H1 (cell line): ENCODE results near the gene SMC6. TPM values are rescaled to one million over a fixed set of nuclear protein-coding genes. Genes with fewer than 3 reads are reported as not detected.

ENCODE experiments used
- CTCF ChIA-PET: fragments of 300-600 bp; sonication (Branson Sonifier 250); formaldehyde crosslinking; loops from one replicate; lab custom pipeline; 2021; ENCODE audit not compliant: partially characterized antibody; lab: Charles Lee
- POLR2A ChIA-PET: fragments of 300-600 bp; sonication (Branson Sonifier 250); formaldehyde crosslinking; loops from one replicate; lab custom pipeline; 2021; ENCODE audit warnings: inconsistent platforms; ENCODE audit not compliant: partially characterized antibody; lab: Charles Lee
- DNase-seq, 2 experiments: peaks; one replicate each; pipeline versions ENCODE4 v3.0.0 to v3.0.0-alpha.2; 2010 to 2022; ENCODE audit warnings: low spot score in 2 of 2, low read depth in 1 of 2, mixed read lengths in 1 of 2
- FAIRE-seq: peaks from 2 replicates; lab custom pipeline; 2011; peaks lifted over from hg19 to GRCh38; lab: Jason Lieb, UNC
- H2AFZ ChIP-seq: 2 replicates; pipeline ENCODE4 v1.8.1; 2012; ENCODE audit warnings: low read length, inconsistent platforms
- H2AK5ac ChIP-seq: 2 replicates; pipeline ENCODE4 v1.6.1; 2013; ENCODE audit warnings: low read depth, low read length
- H2BK120ac ChIP-seq: replicated peaks from 2 replicates; pipeline ENCODE3; 2013; ENCODE audit warnings: low read depth, low read length, inconsistent platforms
- H2BK12ac ChIP-seq: 2 replicates; pipeline ENCODE4 v1.6.1; 2013; ENCODE audit warnings: low read depth, low read length
- H2BK15ac ChIP-seq: 2 replicates; pipeline ENCODE4 v1.6.1; 2013; ENCODE audit warnings: low read length
- H2BK20ac ChIP-seq: 2 replicates; pipeline ENCODE4 v1.6.1; 2013; ENCODE audit warnings: low read length
- H2BK5ac ChIP-seq: 2 replicates; pipeline ENCODE4 v1.6.1; 2013; ENCODE audit warnings: low read depth, low read length
- H3K14ac ChIP-seq: 2 replicates; pipeline ENCODE4 v1.6.1; 2013; ENCODE audit warnings: inconsistent platforms; ENCODE audit not compliant: insufficient read length
- H3K18ac ChIP-seq: 2 replicates; pipeline ENCODE4 v1.6.1; 2013; ENCODE audit warnings: low read length; ENCODE audit errors: extremely low read depth
- H3K23ac ChIP-seq: 2 replicates; pipeline ENCODE4 v1.6.1; 2013; ENCODE audit warnings: inconsistent platforms; ENCODE audit not compliant: insufficient read length
- H3K23me2 ChIP-seq: 2 replicates; pipeline ENCODE4 v1.6.1; 2013; ENCODE audit warnings: low read depth, low read length
- H3K27ac ChIP-seq: 2 replicates; pipeline ENCODE4 v1.6.1; 2011; ENCODE audit warnings: low read depth, low read length, inconsistent platforms
- H3K27me3 ChIP-seq, 4 experiments: replicated peaks in 1 of 4; 1 replicate in 1 of 4; 2 replicates in 3 of 4; pipeline versions ENCODE4 v1.6.1 to v1.8.1; 2011 to 2013; ENCODE audit warnings: low read length in 3 of 4, mild to moderate bottlenecking in 3 of 4, inconsistent platforms in 2 of 4, mixed read lengths in 2 of 4, moderate library complexity in 1 of 4; ENCODE audit not compliant: control insufficient read depth in 3 of 4, insufficient read depth in 3 of 4; ENCODE audit errors: extremely low read depth in 1 of 4
- H3K36me3 ChIP-seq, 4 experiments: 2 replicates each; pipeline versions ENCODE4 v1.6.1 to v1.8.1; 2011 to 2013; ENCODE audit warnings: mild to moderate bottlenecking in 4 of 4, low read length in 3 of 4, moderate library complexity in 2 of 4, control low read depth in 1 of 4, inconsistent platforms in 1 of 4; ENCODE audit not compliant: insufficient read depth in 4 of 4, control insufficient read depth in 2 of 4
- H3K4ac ChIP-seq: replicated peaks from 2 replicates; pipeline ENCODE3; 2013; ENCODE audit warnings: low read length, low read depth, mixed read lengths, inconsistent platforms; ENCODE audit not compliant: insufficient read length
- H3K4me1 ChIP-seq, 4 experiments: replicated peaks in 1 of 4; 1 replicate in 1 of 4; 2 replicates in 3 of 4; pipeline versions ENCODE4 v1.6.1 to v1.8.1; 2011 to 2013; ENCODE audit warnings: low read length in 3 of 4, inconsistent platforms in 2 of 4, mixed read lengths in 1 of 4; ENCODE audit not compliant: insufficient read depth in 4 of 4, control insufficient read depth in 3 of 4
- H3K4me2 ChIP-seq, 2 experiments: 2 replicates each; pipeline versions ENCODE4 v1.6.1 to v1.8.1; 2011 to 2013; ENCODE audit warnings: low read depth in 2 of 2, low read length in 2 of 2, control low read depth in 1 of 2, inconsistent platforms in 1 of 2, mild to moderate bottlenecking in 1 of 2; ENCODE audit not compliant: insufficient read depth in 1 of 2
- H3K4me3 ChIP-seq, 4 experiments: fragments of 200-600, 300-600 bp in 1 of 4; sonication (generic), shearing (Covaris generic), sonication (Bioruptor Twin) in 1 of 4; 2 replicates each; pipeline versions ENCODE4 v1.5.1 to v1.8.1; 2011 to 2016; ENCODE audit warnings: low read length in 4 of 4, low read depth in 3 of 4, control low read depth in 2 of 4, inconsistent platforms in 2 of 4, mild to moderate bottlenecking in 2 of 4, mixed read lengths in 1 of 4, moderate library complexity in 1 of 4; ENCODE audit not compliant: insufficient read depth in 2 of 4; ENCODE audit errors: extremely low read depth in 1 of 4
- H3K56ac ChIP-seq: replicated peaks from 2 replicates; pipeline ENCODE3; 2013; ENCODE audit warnings: low read depth, mild to moderate bottlenecking, mixed read lengths, low read length, inconsistent platforms; ENCODE audit not compliant: insufficient read length
- H3K79me1 ChIP-seq: 2 replicates; pipeline ENCODE4 v1.6.1; 2013; ENCODE audit warnings: low read depth, low read length, control low read depth
- H3K79me2 ChIP-seq, 2 experiments: 2 replicates each; pipeline versions ENCODE4 v1.6.1 to v1.8.1; 2012 to 2013; ENCODE audit warnings: low read length in 2 of 2, mild to moderate bottlenecking in 2 of 2, inconsistent platforms in 1 of 2; ENCODE audit not compliant: insufficient read depth in 2 of 2, control insufficient read depth in 1 of 2
- H3K9ac ChIP-seq, 4 experiments: replicated peaks in 1 of 4; 1 replicate in 1 of 4; 2 replicates in 3 of 4; pipeline versions ENCODE4 v1.6.1 to v1.8.1; 2011 to 2013; ENCODE audit warnings: low read depth in 3 of 4, low read length in 3 of 4, control low read depth in 2 of 4, mild to moderate bottlenecking in 2 of 4, moderate library complexity in 2 of 4, inconsistent platforms in 1 of 4; ENCODE audit errors: extremely low read depth in 1 of 4
- H3K9me3 ChIP-seq, 2 experiments: 2 replicates each; pipeline versions ENCODE4 v1.6.1 to v1.8.1; 2012 to 2013; ENCODE audit warnings: mild to moderate bottlenecking in 2 of 2, moderate library complexity in 2 of 2, control low read depth in 1 of 2, inconsistent platforms in 1 of 2, low read depth in 1 of 2, low read length in 1 of 2, mixed read lengths in 1 of 2; ENCODE audit not compliant: insufficient read depth in 2 of 2
- H4K20me1 ChIP-seq, 2 experiments: replicated peaks in 1 of 2; 2 replicates each; pipeline versions ENCODE3 to v1.8.1; 2011 to 2013; ENCODE audit warnings: inconsistent platforms in 2 of 2, low read length in 2 of 2, mild to moderate bottlenecking in 1 of 2; ENCODE audit not compliant: insufficient read depth in 2 of 2, control insufficient read depth in 1 of 2
- H4K5ac ChIP-seq: 2 replicates; pipeline ENCODE4 v1.6.1; 2013; ENCODE audit warnings: low read length, low read depth, mixed read lengths, inconsistent platforms; ENCODE audit not compliant: insufficient read length
- H4K8ac ChIP-seq: 2 replicates; pipeline ENCODE4 v1.8.0; 2013; ENCODE audit warnings: mild to moderate bottlenecking, moderate library complexity, low read length, inconsistent platforms; ENCODE audit not compliant: insufficient read depth; ENCODE audit errors: extremely low read depth
- H4K91ac ChIP-seq: replicated peaks from 2 replicates; pipeline ENCODE3; 2013; ENCODE audit warnings: low read length, mixed read lengths, inconsistent platforms; ENCODE audit not compliant: insufficient read length
- ASH2L ChIP-seq: fragments of 200-600, 300-600 bp; sonication (generic); IDR thresholded peaks from one replicate; pipeline ENCODE4 v1.7.1; 2017; ENCODE audit warnings: low read length
- ATF2 ChIP-seq: IDR thresholded peaks from 2 replicates; pipeline ENCODE4 v1.6.1; 2012; ENCODE audit warnings: low read length, inconsistent platforms
- BRCA1 ChIP-seq: IDR thresholded peaks from 2 replicates; pipeline ENCODE4 v1.6.1; 2012; ENCODE audit warnings: low read depth, low read length, improper control_type of control experiment
- CHD2 ChIP-seq: IDR thresholded peaks from 2 replicates; pipeline ENCODE4 v1.6.1; 2012; ENCODE audit warnings: low read length, improper control_type of control experiment
- GABPA ChIP-seq: IDR thresholded peaks from 2 replicates; pipeline ENCODE4 v1.6.1; 2011; ENCODE audit warnings: mild to moderate bottlenecking, low read length, moderate library complexity, borderline replicate concordance; ENCODE audit not compliant: insufficient read depth
- JUN ChIP-seq: IDR thresholded peaks from 2 replicates; pipeline ENCODE4 v1.6.1; 2011; ENCODE audit warnings: low read depth, mild to moderate bottlenecking, improper control_type of control experiment, low read length
- MAFK ChIP-seq: IDR thresholded peaks from 2 replicates; pipeline ENCODE4 v1.6.1; 2012; ENCODE audit warnings: low read depth, mild to moderate bottlenecking, improper control_type of control experiment, low read length
- MAX ChIP-seq: IDR thresholded peaks from 2 replicates; pipeline ENCODE4 v1.6.1; 2012; ENCODE audit warnings: inconsistent platforms
- POU5F1 ChIP-seq: IDR thresholded peaks from 2 replicates; pipeline ENCODE4 v1.6.1; 2011; ENCODE audit warnings: low read depth, mild to moderate bottlenecking, low read length, moderate library complexity
- RFX5 ChIP-seq: IDR thresholded peaks from 2 replicates; pipeline ENCODE4 v1.6.1; 2011; ENCODE audit warnings: low read depth, low read length, improper control_type of control experiment, borderline replicate concordance
- SIRT6 ChIP-seq: IDR thresholded peaks from one replicate; pipeline ENCODE4 v1.7.1; 2012; ENCODE audit warnings: low read length, inconsistent platforms
- SIX5 ChIP-seq: IDR thresholded peaks from 2 replicates; pipeline ENCODE4 v1.6.1; 2011; ENCODE audit warnings: mild to moderate bottlenecking, low read depth, low read length
- SP4 ChIP-seq: IDR thresholded peaks from 2 replicates; pipeline ENCODE4 v1.6.1; 2012; ENCODE audit warnings: low read length, inconsistent platforms
- TEAD4 ChIP-seq: IDR thresholded peaks from 2 replicates; pipeline ENCODE4 v1.6.1; 2012; ENCODE audit warnings: low read depth, low read length, inconsistent platforms, mixed read lengths
- WGBS, 2 experiments: shearing (Covaris generic) in 1 of 2; methylation state at CpG; one replicate each; pipeline versions ENCODE4 v1.1.6 to v1.1.7; 2013 to 2015; ENCODE audit warnings: low lambda C conversion rate in 2 of 2, mixed read lengths in 2 of 2, inconsistent platforms in 1 of 2, low coverage in 1 of 2, missing lambda C conversion rate in 1 of 2; ENCODE audit not compliant: insufficient replicate concordance in 2 of 2, insufficient coverage in 1 of 2, insufficient read length in 1 of 2; ENCODE audit errors: extremely low coverage in 1 of 2, missing lambda C conversion rate in 1 of 2; 5-methylcytosine and 5-hydroxymethylcytosine counted together
- polyA plus RNA-seq, 7 experiments: library from polyadenylated mRNA; depleted of rRNA in 3 of 7; stranded (reverse) in 5 of 7; unstranded in 2 of 7; fragments of >200 nt in 5 of 7; fragments of 200-250 nt in 2 of 7; gene quantifications; 1 replicate in 5 of 7; 2 replicates in 1 of 7; 4 replicates in 1 of 7; pipeline versions ENCODE4 v1.2.1 to v1.2.3, GENCODE V29; 2011 to 2013; ENCODE audit warnings: missing spikeins in 2 of 7, mixed read lengths in 2 of 7
- total RNA-seq: library from RNA; stranded (reverse); fragmentation: NEBNext Ultra II Directional; extraction: Animal tissue kit (Norgen Biotek cat#: 25700); gene quantifications from 2 replicates; pipeline ENCODE4 v1.2.1, GENCODE V29; 2021

SMC6 gene
- total and polyA plus RNA-seq, 2 of the 8 experiments (the other 6 are each of a cell fraction or from before 2014, with no cell fraction given), result 9.7 to 49.5 TPM

- H4K91ac ChIP-seq, result no peak overlapping the region
- H3K4me1 ChIP-seq, result peaks cover 0 to 6% (median 0%) of the 10 kb centered on the region in 4 experiments; a peak in 2 of 7 replicates
- no peak overlapping the region for H3K18ac ChIP-seq
- H4K20me1 ChIP-seq, result no peaks in the 10 kb centered on the region
- H3K27me3 ChIP-seq, result no peaks in the 10 kb centered on the region
- H2BK15ac ChIP-seq, result no peak overlapping the region
- FAIRE-seq (no peak), DNase-seq (no peak)
- H3K4ac ChIP-seq, result no peak overlapping the region
- no peaks in the 10 kb centered on the region; the same call in 1 of the 2 replicates for H3K79me1 ChIP-seq
- CTCF ChIA-PET, result interaction anchor here (1.3 to 3.8 kb wide), 2 partner anchors 18 to 19 kb away, joined by 3 to 23 read pairs; no protein-coding TSS in a partner anchor
- H2BK5ac ChIP-seq, result no peak overlapping the region
- no peak overlapping the region for H2BK20ac ChIP-seq
- H4K5ac ChIP-seq, result no peak overlapping the region
- H3K56ac ChIP-seq, result no peak overlapping the region
- no peaks in the 10 kb centered on the region for H3K23me2 ChIP-seq
- no peak overlapping the region for H2AK5ac ChIP-seq
- H3K9ac ChIP-seq, result no peak overlapping the region
- H2BK120ac ChIP-seq, result no peak overlapping the region
- POLR2A ChIA-PET, result interaction anchor here (0.9 kb wide), 1 partner anchor 15 kb away, joined by 3 read pairs; no protein-coding TSS in a partner anchor
- H3K4me2 ChIP-seq, result no peak overlapping the region
- no peaks in the 10 kb centered on the region for H3K79me2 ChIP-seq
- no peak overlapping the region for H3K4me3 ChIP-seq
- H3K27ac ChIP-seq, result no peak overlapping the region
- H3K36me3 ChIP-seq, result no peaks in the 10 kb centered on the region
- no peak overlapping the region for H4K8ac ChIP-seq
- H3K14ac ChIP-seq, result no peak overlapping the region
- no peak overlapping the region for H3K23ac ChIP-seq
- WGBS, 2 experiments, result 86% methylated on average over 3 of the region's 3 CpGs; no CpG with 5 or more reads in 1 of the 2 experiments
- no peak overlapping the region for H2BK12ac ChIP-seq
- no peak overlapping the region for H2AFZ ChIP-seq
- no peaks in the 10 kb centered on the region for H3K9me3 ChIP-seq
- TF ChIP-seq JUN (no peak), CHD2 (no peak), SIX5 (no peak), MAFK (no peak), TEAD4 (no peak), POU5F1 (no peak), ATF2 (no peak), SP4 (no peak), BRCA1 (no peak), SIRT6 (no peak), MAX (no peak), GABPA (no peak), ASH2L (no peak), RFX5 (no peak)
Measured at GRCh38 chr2:17626986-17627385, 126.6 kb downstream of the SMC6 start.
